NB4 (cell line): ENCODE data around the gene RPS6KC1.
A peak's percentile ranks its signal among the peaks of the same experiment; 100 is the strongest.

Source experiments
- DNase-seq: peaks from one replicate; pipeline ENCODE4 v3.0.0; 2010; ENCODE audit warnings: low read depth
- H3K4me3 ChIP-seq: one replicate; pipeline ENCODE4 v1.5.1; 2011; ENCODE audit warnings: mild to moderate bottlenecking, low read depth, low read length, moderate library complexity
- CTCF ChIP-seq: IDR thresholded peaks from one replicate; pipeline ENCODE4 v1.5.1; 2012; ENCODE audit warnings: low read depth, low read length
- MAX ChIP-seq: IDR thresholded peaks from 2 replicates; pipeline ENCODE4 v1.6.1; 2011; ENCODE audit warnings: low read depth, low read length
- MYC ChIP-seq: IDR thresholded peaks from 2 replicates; pipeline ENCODE4 v1.6.1; 2011; ENCODE audit warnings: low read depth, low read length
- POLR2A ChIP-seq: IDR thresholded peaks from 2 replicates; pipeline ENCODE4 v1.6.1; 2011; ENCODE audit warnings: mild to moderate bottlenecking; ENCODE audit not compliant: insufficient read length; ENCODE audit errors: extremely low read depth

Gene RPS6KC1

GRCh38 chr1:213051127-213051880 is at the start of gene RPS6KC1:
Gene RPS6KC1 (plus strand): TSS chr1:213051241. CDS start chr1:213051405, 164 bp downstream.
- TF ChIP-seq MYC (peak; percentile 48; the same call in 1 of the 2 replicates), POLR2A (no peak)
- DNase-seq = peak; percentile 92
- peak within 1 kb of the TSS; percentile 88 for H3K4me3 ChIP-seq

GRCh38 chr1:213003256-213003655 is 47.8 kb upstream of the RPS6KC1 start:
- no peak overlapping the region for H3K4me3 ChIP-seq
- TF ChIP-seq CTCF (no peak), MYC (no peak), MAX (no peak), POLR2A (no peak)
- DNase-seq = no peak

- no peak for TF ChIP-seq MAX
- TF ChIP-seq MYC = no peak
- no peak for TF ChIP-seq POLR2A
- no peak for TF ChIP-seq CTCF
- no peak overlapping the region for H3K4me3 ChIP-seq
- peak; percentile 23 for DNase-seq
Observed at GRCh38 chr1:213008564-213008963, 42.5 kb upstream of the RPS6KC1 start.

- H3K4me3 ChIP-seq = peak overlapping the region; percentile 79
- DNase-seq = peak; percentile 68
Observed at GRCh38 chr1:213014642-213015041, 36.4 kb upstream of the RPS6KC1 start.

GRCh38 chr1:213015099-213016050 is 35.7 kb upstream of the RPS6KC1 start, which contains the start of gene ANGEL2:
Gene ANGEL2 (minus strand): TSS chr1:213015867. CDS start chr1:213015671, 196 bp downstream.
- peak; percentile 98 for DNase-seq

More at GRCh38 chr1:213014642-213015041, 36.4 kb upstream of the RPS6KC1 start:
- no peak for TF ChIP-seq MAX
- no peak; the same call in 1 of the 2 replicates for TF ChIP-seq MYC
- TF ChIP-seq POLR2A = no peak
- TF ChIP-seq CTCF = no peak

More at GRCh38 chr1:213015099-213016050, 35.7 kb upstream of the RPS6KC1 start, which contains the start of gene ANGEL2:
- TF ChIP-seq POLR2A = peak; percentile 92
- TF ChIP-seq MAX = peak; percentile 69
- TF ChIP-seq MYC = peak; percentile 16
- TF ChIP-seq CTCF = no peak
- H3K4me3 ChIP-seq = peak within 1 kb of the TSS; percentile 79
